PC-9 (cell line): ENCODE data around the gene LIN9. TPM values are rescaled to one million over a fixed set of nuclear protein-coding genes. Genes with fewer than 3 reads are reported as not detected.
"Not testable (repeated sequence)": the region's sequence is repeated elsewhere in the genome, so short reads cannot be mapped to it uniquely, and the experiment has no call there.

Experiments
- BruUV-seq: library from RNA; stranded (reverse); fragments of 400-500 nt; replicated peaks from 2 replicates; lab custom pipeline; 2021; lab: Mats Ljungman, UMichigan
- CTCF ChIA-PET: fragments of 300-600 bp; sonication (Branson Sonifier 250); formaldehyde crosslinking; loops from one replicate; lab custom pipeline; 2022; ENCODE audit warnings: antibody characterized with exemption; lab: Charles Lee
- POLR2A ChIA-PET: fragments of 300-600 bp; sonication (Branson Sonifier 250); formaldehyde crosslinking; loops from one replicate; lab custom pipeline; 2022; ENCODE audit warnings: antibody characterized with exemption; ENCODE audit not compliant: unreplicated experiment; lab: Charles Lee
- DNase-seq, 2 experiments: peaks; one replicate each; pipeline versions ENCODE4 v3.0.0 to v3.0.0-alpha.2; 2015 to 2022; ENCODE audit warnings: mixed read lengths in 1 of 2
- H2AFZ ChIP-seq: fragments of 200-600 bp; sonication (generic); 2 replicates; pipeline ENCODE4 v1.8.1; 2017; ENCODE audit warnings: antibody characterized with exemption
- H3F3A ChIP-seq: fragments of 200-600 bp; sonication (generic); 2 replicates; pipeline ENCODE4 v1.8.1; 2017; ENCODE audit warnings: antibody characterized with exemption, mild to moderate bottlenecking, low read depth; ENCODE audit not compliant: insufficient read depth
- H3K27ac ChIP-seq: fragments of 200-600 bp; sonication (generic); 2 replicates; pipeline ENCODE4 v1.6.1; 2016; ENCODE audit warnings: mixed run types
- H3K27me3 ChIP-seq: fragments of 200-600 bp; sonication (generic); 2 replicates; pipeline ENCODE4 v1.6.1; 2016; ENCODE audit warnings: low read depth, mixed run types; ENCODE audit not compliant: insufficient read depth
- H3K36me3 ChIP-seq: fragments of 200-600 bp; sonication (generic); 2 replicates; pipeline ENCODE4 v1.6.1; 2016; ENCODE audit warnings: low read depth, mixed run types
- H3K4me1 ChIP-seq: fragments of 200-600 bp; sonication (generic); replicated peaks from 2 replicates; pipeline ENCODE4 v1.6.1; 2016; ENCODE audit warnings: mixed run types; ENCODE audit not compliant: insufficient read depth
- H3K4me2 ChIP-seq: fragments of 200-600 bp; sonication (generic); 2 replicates; pipeline ENCODE4 v1.6.1; 2017; ENCODE audit warnings: mixed run types
- H3K4me3 ChIP-seq: fragments of 200-600 bp; sonication (generic); 2 replicates; pipeline ENCODE4 v1.6.1; 2016; ENCODE audit warnings: mixed run types
- H3K79me2 ChIP-seq: fragments of 200-600 bp; sonication (generic); 2 replicates; pipeline ENCODE4 v1.6.1; 2017; ENCODE audit warnings: low read depth, mixed run types
- H3K9me2 ChIP-seq: fragments of 200-600 bp; sonication (generic); 2 replicates; pipeline ENCODE4 v1.8.1; 2017; ENCODE audit warnings: mild to moderate bottlenecking; ENCODE audit not compliant: insufficient read depth
- H3K9me3 ChIP-seq: fragments of 200-600 bp; sonication (generic); 2 replicates; pipeline ENCODE4 v1.8.1; 2016; ENCODE audit warnings: low read depth; ENCODE audit not compliant: insufficient read depth
- H4K20me1 ChIP-seq: fragments of 200-600 bp; sonication (generic); 2 replicates; pipeline ENCODE4 v1.8.1; 2017; ENCODE audit not compliant: insufficient read depth
- EZH2 ChIP-seq: fragments of 200-600 bp; sonication (generic); IDR thresholded peaks from 2 replicates; pipeline ENCODE4 v1.8.0; 2017; ENCODE audit warnings: antibody characterized with exemption, low read depth
- intact Hi-C: fragments of 100-400 bp; cut with micrococcal nuclease; formaldehyde crosslinking; loops from one replicate; pipeline ENCODE4 v1.10.0; 2022; ENCODE audit not compliant: unreplicated experiment
- total RNA-seq: library from RNA; stranded (reverse); gene quantifications from 2 replicates; pipeline ENCODE4 v1.2.3, GENCODE V29; 2021
- TF ChIP-seq, protein P1 (sequence below): fragments of 200-600 bp; sonication (generic); conservative IDR thresholded peaks from 2 replicates; pipeline ENCODE4 v1.6.1; 2017; ENCODE audit warnings: mixed run types, antibody characterized with exemption, mild to moderate bottlenecking, moderate library complexity

Gene LIN9
- total RNA-seq, 1 experiment from 2014 or later = 12.1 TPM

GRCh38 chr1:226349081-226349480, 40.1 kb upstream of the LIN9 start:
- Histone ChIP-seq H3K4me3 (no peak overlapping the region), H3K4me1 (no peaks in the 10 kb centered on the region), H3F3A (no peaks in the 10 kb centered on the region), H3K9me2 (no peaks in the 10 kb centered on the region), H3K9me3 (no peaks in the 10 kb centered on the region), H3K36me3 (no peaks in the 10 kb centered on the region), H3K79me2 (no peaks in the 10 kb centered on the region), H4K20me1 (no peaks in the 10 kb centered on the region), H3K27me3 (no peaks in the 10 kb centered on the region), H3K4me2 (no peak overlapping the region), H2AFZ (no peak overlapping the region), H3K27ac (no peak overlapping the region)
- DNase-seq = no peak
- ChIA-PET POLR2A (no interaction called here), CTCF (no interaction called here)
- TF ChIP-seq, protein P1, sequence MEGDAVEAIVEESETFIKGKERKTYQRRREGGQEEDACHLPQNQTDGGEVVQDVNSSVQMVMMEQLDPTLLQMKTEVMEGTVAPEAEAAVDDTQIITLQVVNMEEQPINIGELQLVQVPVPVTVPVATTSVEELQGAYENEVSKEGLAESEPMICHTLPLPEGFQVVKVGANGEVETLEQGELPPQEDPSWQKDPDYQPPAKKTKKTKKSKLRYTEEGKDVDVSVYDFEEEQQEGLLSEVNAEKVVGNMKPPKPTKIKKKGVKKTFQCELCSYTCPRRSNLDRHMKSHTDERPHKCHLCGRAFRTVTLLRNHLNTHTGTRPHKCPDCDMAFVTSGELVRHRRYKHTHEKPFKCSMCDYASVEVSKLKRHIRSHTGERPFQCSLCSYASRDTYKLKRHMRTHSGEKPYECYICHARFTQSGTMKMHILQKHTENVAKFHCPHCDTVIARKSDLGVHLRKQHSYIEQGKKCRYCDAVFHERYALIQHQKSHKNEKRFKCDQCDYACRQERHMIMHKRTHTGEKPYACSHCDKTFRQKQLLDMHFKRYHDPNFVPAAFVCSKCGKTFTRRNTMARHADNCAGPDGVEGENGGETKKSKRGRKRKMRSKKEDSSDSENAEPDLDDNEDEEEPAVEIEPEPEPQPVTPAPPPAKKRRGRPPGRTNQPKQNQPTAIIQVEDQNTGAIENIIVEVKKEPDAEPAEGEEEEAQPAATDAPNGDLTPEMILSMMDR = no peak
- TF ChIP-seq EZH2 = no peak
- intact Hi-C loops = no loop called here
- BruUV-seq = no TSS peak

DNA sequence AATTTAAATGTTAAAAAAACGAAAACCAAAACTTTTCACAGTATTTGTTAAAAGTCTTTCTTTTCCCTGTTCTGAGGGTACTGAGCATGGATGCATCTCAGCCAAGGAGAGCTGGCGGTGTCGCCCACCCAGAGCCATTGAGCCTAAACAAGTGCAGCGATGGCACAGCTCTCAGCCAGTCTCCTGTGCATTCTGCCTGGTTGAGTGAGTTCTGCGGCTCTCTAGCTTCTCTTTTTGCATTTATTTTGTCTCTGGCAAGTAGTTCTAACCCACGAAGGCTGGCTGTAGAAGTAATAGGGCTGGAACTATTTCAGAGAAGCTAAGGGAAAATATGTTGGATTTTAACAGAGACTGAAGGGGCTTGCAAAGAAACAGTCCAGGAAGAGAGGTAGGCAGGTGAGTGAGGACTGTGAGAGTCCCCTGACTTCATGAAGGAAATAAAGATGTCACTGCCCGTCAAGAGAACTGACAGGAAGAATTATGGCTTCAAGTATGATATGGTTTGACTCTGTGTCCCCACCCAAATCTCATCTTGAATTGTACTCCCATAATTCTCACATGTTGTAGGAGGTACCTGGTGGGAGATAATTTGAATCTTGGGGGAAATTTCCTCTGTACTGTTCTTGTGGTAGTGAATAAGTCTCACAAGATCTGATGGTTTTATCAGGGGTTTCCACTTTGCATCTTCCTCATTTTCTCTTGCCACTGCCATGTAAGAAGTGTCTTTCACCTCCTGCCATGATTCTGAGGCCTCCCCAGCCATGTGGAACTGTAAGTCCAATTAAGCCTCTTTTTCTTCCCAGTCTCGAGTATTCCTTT, 35.7 kb upstream of the LIN9 start:
- 0 out of 2 replicates have a peak, but pooled peaks cover 5% of the 10 kb centered on the region for H3K27me3 ChIP-seq
- CTCF ChIA-PET = no interaction called here
- no peaks in the 10 kb centered on the region for H3F3A ChIP-seq
- peaks cover 5% of the 10 kb centered on the region for H3K9me3 ChIP-seq
- H3K27ac ChIP-seq = no peak overlapping the region
- no peaks in the 10 kb centered on the region for H3K36me3 ChIP-seq
- H3K4me2 ChIP-seq = no peak overlapping the region
- no peaks in the 10 kb centered on the region for H4K20me1 ChIP-seq
- TF ChIP-seq, protein P1 = no peak
- TF ChIP-seq EZH2 = no peak
- intact Hi-C loops = no loop called here
- no peak for DNase-seq
- no TSS peak for BruUV-seq
- no peaks in the 10 kb centered on the region for H3K4me1 ChIP-seq
- no peaks in the 10 kb centered on the region for H3K79me2 ChIP-seq
- POLR2A ChIA-PET = no interaction called here
- no peak overlapping the region for H2AFZ ChIP-seq
- no peaks in the 10 kb centered on the region for H3K9me2 ChIP-seq
- H3K4me3 ChIP-seq = no peak overlapping the region

- H3K36me3 ChIP-seq = no peaks in the 10 kb centered on the region
- DNase-seq = no peak
- no peak overlapping the region for H3K4me2 ChIP-seq
- no peak overlapping the region for H3K4me3 ChIP-seq
- no peaks in the 10 kb centered on the region for H3K9me2 ChIP-seq
- H2AFZ ChIP-seq = no peak overlapping the region
- intact Hi-C loops = no loop called here
- 0 out of 2 replicates have a peak, but pooled peaks cover 11% of the 10 kb centered on the region for H3K27me3 ChIP-seq
- POLR2A ChIA-PET = no interaction called here
- CTCF ChIA-PET = no interaction called here
- H3K9me3 ChIP-seq = peaks cover 5% of the 10 kb centered on the region
- no peaks in the 10 kb centered on the region for H4K20me1 ChIP-seq
- no peaks in the 10 kb centered on the region for H3K4me1 ChIP-seq
- TF ChIP-seq, protein P1 = no peak
- no peak for TF ChIP-seq EZH2
- BruUV-seq = no TSS peak
- no peak overlapping the region for H3K27ac ChIP-seq
- H3F3A ChIP-seq = no peaks in the 10 kb centered on the region
- no peaks in the 10 kb centered on the region for H3K79me2 ChIP-seq
Observed at GRCh38 chr1:226342656-226343055, 33.7 kb upstream of the LIN9 start.

GRCh38 chr1:226340111-226340510, 31.1 kb upstream of the LIN9 start:
- H3K27ac ChIP-seq, H3F3A ChIP-seq, H3K4me1 ChIP-seq, CTCF ChIA-PET, H3K9me3 ChIP-seq, intact Hi-C loops, H3K36me3 ChIP-seq, H3K79me2 ChIP-seq, H3K9me2 ChIP-seq, H3K4me3 ChIP-seq, H3K4me2 ChIP-seq, H2AFZ ChIP-seq, BruUV-seq, POLR2A ChIA-PET, DNase-seq, H4K20me1 ChIP-seq: not testable (repeated sequence)
- 0 out of 2 replicates have a peak, but pooled peaks cover 11% of the 10 kb centered on the region for H3K27me3 ChIP-seq
